HepG2 (cell line): ENCODE measurements around the gene ENO1. TPM values are rescaled to one million over a fixed set of nuclear protein-coding genes. Genes with fewer than 3 reads are reported as not detected.

ENCODE experiments used
- CHD2 ChIP-seq: IDR thresholded peaks from 2 replicates; pipeline ENCODE4 v1.6.1; 2011; ENCODE audit warnings: low read depth, low read length, improper control_type of control experiment
- ELK4 ChIP-seq: sonication (generic); formaldehyde crosslinking; IDR thresholded peaks from 2 replicates; pipeline ENCODE4 v1.9.0; 2021; ENCODE audit warnings: missing genetic modification reagents, borderline replicate concordance
- FOXO4 ChIP-seq: sonication (generic); formaldehyde crosslinking; conservative IDR thresholded peaks from 2 replicates; pipeline ENCODE4 v1.8.1; 2023; ENCODE audit warnings: missing genetic modification reagents
- GZF1 ChIP-seq: sonication (generic); formaldehyde crosslinking; IDR thresholded peaks from 2 replicates; pipeline ENCODE4 v1.5.1; 2020; ENCODE audit warnings: mild to moderate bottlenecking, missing genetic modification reagents
- KMT2A ChIP-seq: sonication (generic); formaldehyde crosslinking; IDR thresholded peaks from 2 replicates; pipeline ENCODE4 v1.4.0; 2020; ENCODE audit warnings: missing genetic modification reagents
- RARA ChIP-seq: IDR thresholded peaks from 2 replicates; pipeline ENCODE4 v1.6.1; 2016; ENCODE audit warnings: missing genetic modification reagents, missing compliant biosample characterization
- RELA ChIP-seq: sonication (generic); formaldehyde crosslinking; IDR thresholded peaks from 2 replicates; pipeline ENCODE4 v1.4.0; 2020; ENCODE audit warnings: missing genetic modification reagents
- SETDB1 ChIP-seq: sonication (generic); formaldehyde crosslinking; IDR thresholded peaks from 2 replicates; pipeline ENCODE4 v1.5.1; 2020; ENCODE audit warnings: missing genetic modification reagents, mild to moderate bottlenecking, borderline replicate concordance
- STAG1 ChIP-seq: sonication (generic); formaldehyde crosslinking; IDR thresholded peaks from 2 replicates; pipeline ENCODE4 v1.4.0; 2020; ENCODE audit warnings: missing genetic modification reagents
- YY1 ChIP-seq: IDR thresholded peaks from 2 replicates; pipeline ENCODE4 v1.6.1; 2011; ENCODE audit warnings: low read length, low read depth, moderate library complexity, mild to moderate bottlenecking; ENCODE audit not compliant: insufficient read depth, insufficient replicate concordance
- ZNF556 ChIP-seq: sonication (generic); formaldehyde crosslinking; IDR thresholded peaks from 2 replicates; pipeline ENCODE4 v1.4.0; 2020; ENCODE audit warnings: mild to moderate bottlenecking, missing genetic modification reagents, borderline replicate concordance
- ZNF572 ChIP-seq: sonication (generic); formaldehyde crosslinking; IDR thresholded peaks from 2 replicates; pipeline ENCODE4 v1.5.1; 2020; ENCODE audit warnings: mild to moderate bottlenecking, missing genetic modification reagents
- ZNF713 ChIP-seq: sonication (generic); formaldehyde crosslinking; IDR thresholded peaks from 2 replicates; pipeline ENCODE4 v1.4.0; 2020; ENCODE audit warnings: mild to moderate bottlenecking, missing genetic modification reagents
- ZNF75D ChIP-seq: sonication (generic); formaldehyde crosslinking; IDR thresholded peaks from 2 replicates; pipeline ENCODE4 v1.8.1; 2023; ENCODE audit warnings: missing genetic modification reagents, mild to moderate bottlenecking, borderline replicate concordance
- ZNF891 ChIP-seq: sonication (generic); formaldehyde crosslinking; IDR thresholded peaks from 2 replicates; pipeline ENCODE4 v1.5.0; 2020; ENCODE audit warnings: mild to moderate bottlenecking, missing genetic modification reagents
- polyA plus RNA-seq, 8 experiments: library from polyadenylated mRNA; depleted of rRNA in 3 of 8; stranded (reverse) in 7 of 8; unstranded in 1 of 8; fragments of >200 nt; fragmentation: Illumina TruSeq in 4 of 8; extraction: Trizol in 4 of 8; gene quantifications; 2 replicates each; pipeline versions ENCODE4 v1.2.1 to v1.2.3, GENCODE V29; 2011 to 2016; ENCODE audit warnings: low read depth in 4 of 8, missing spikeins in 1 of 8, mixed read lengths in 1 of 8; ENCODE audit not compliant: insufficient read depth in 1 of 8
- total RNA-seq, 5 experiments: library from RNA; depleted of rRNA; stranded (reverse); fragments of >200 nt; fragmentation: Illumina TruSeq; extraction: Trizol; gene quantifications; 2 replicates each; pipeline ENCODE4 v1.2.3, GENCODE V29; 2016; ENCODE audit warnings: low read depth in 1 of 5
- TF ChIP-seq, protein P1 (sequence below): sonication (generic); formaldehyde crosslinking; IDR thresholded peaks from 2 replicates; pipeline ENCODE4 v1.4.0; 2020; ENCODE audit warnings: missing genetic modification reagents, borderline replicate concordance
- TF ChIP-seq, protein P2 (sequence below): IDR thresholded peaks from 2 replicates; pipeline ENCODE4 v1.6.1; 2016
- TF ChIP-seq, protein P3 (sequence below): sonication (generic); formaldehyde crosslinking; IDR thresholded peaks from 2 replicates; pipeline ENCODE4 v1.5.1; 2020; ENCODE audit warnings: missing genetic modification reagents, mild to moderate bottlenecking, borderline replicate concordance

The ENO1 gene
- total and polyA plus RNA-seq, 2 of the 13 experiments (the other 11 are each of a cell fraction or from before 2014, with no cell fraction given): 1,559 to 3,103 TPM

- TF ChIP-seq, protein P1, sequence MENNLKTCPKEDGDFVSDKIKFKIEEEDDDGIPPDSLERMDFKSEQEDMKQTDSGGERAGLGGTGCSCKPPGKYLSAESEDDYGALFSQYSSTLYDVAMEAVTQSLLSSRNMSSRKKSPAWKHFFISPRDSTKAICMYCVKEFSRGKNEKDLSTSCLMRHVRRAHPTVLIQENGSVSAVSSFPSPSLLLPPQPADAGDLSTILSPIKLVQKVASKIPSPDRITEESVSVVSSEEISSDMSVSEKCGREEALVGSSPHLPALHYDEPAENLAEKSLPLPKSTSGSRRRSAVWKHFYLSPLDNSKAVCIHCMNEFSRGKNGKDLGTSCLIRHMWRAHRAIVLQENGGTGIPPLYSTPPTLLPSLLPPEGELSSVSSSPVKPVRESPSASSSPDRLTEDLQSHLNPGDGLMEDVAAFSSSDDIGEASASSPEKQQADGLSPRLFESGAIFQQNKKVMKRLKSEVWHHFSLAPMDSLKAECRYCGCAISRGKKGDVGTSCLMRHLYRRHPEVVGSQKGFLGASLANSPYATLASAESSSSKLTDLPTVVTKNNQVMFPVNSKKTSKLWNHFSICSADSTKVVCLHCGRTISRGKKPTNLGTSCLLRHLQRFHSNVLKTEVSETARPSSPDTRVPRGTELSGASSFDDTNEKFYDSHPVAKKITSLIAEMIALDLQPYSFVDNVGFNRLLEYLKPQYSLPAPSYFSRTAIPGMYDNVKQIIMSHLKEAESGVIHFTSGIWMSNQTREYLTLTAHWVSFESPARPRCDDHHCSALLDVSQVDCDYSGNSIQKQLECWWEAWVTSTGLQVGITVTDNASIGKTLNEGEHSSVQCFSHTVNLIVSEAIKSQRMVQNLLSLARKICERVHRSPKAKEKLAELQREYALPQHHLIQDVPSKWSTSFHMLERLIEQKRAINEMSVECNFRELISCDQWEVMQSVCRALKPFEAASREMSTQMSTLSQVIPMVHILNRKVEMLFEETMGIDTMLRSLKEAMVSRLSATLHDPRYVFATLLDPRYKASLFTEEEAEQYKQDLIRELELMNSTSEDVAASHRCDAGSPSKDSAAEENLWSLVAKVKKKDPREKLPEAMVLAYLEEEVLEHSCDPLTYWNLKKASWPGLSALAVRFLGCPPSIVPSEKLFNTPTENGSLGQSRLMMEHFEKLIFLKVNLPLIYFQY: no peak
- TF ChIP-seq ZNF556 (CRISPR knock-in tag): no peak
- TF ChIP-seq, protein P2, sequence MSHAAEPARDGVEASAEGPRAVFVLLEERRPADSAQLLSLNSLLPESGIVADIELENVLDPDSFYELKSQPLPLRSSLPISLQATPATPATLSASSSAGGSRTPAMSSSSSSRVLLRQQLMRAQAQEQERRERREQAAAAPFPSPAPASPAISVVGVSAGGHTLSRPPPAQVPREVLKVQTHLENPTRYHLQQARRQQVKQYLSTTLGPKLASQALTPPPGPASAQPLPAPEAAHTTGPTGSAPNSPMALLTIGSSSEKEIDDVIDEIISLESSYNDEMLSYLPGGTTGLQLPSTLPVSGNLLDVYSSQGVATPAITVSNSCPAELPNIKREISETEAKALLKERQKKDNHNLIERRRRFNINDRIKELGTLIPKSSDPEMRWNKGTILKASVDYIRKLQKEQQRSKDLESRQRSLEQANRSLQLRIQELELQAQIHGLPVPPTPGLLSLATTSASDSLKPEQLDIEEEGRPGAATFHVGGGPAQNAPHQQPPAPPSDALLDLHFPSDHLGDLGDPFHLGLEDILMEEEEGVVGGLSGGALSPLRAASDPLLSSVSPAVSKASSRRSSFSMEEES: peak; percentile 79
- no peak for TF ChIP-seq FOXO4 (CRISPR knock-in tag)
- no peak for TF ChIP-seq CHD2
- no peak for TF ChIP-seq ELK4 (CRISPR knock-in tag)
- TF ChIP-seq SETDB1 (CRISPR knock-in tag): no peak
- no peak for TF ChIP-seq YY1
- TF ChIP-seq RELA (CRISPR knock-in tag): no peak
- TF ChIP-seq ZNF75D (CRISPR knock-in tag): no peak
- no peak for TF ChIP-seq ZNF891
- TF ChIP-seq GZF1 (CRISPR knock-in tag): no peak
- TF ChIP-seq KMT2A (CRISPR knock-in tag): no peak
- TF ChIP-seq RARA: peak; percentile 59
- no peak for TF ChIP-seq ZNF713 (CRISPR knock-in tag)
- TF ChIP-seq ZNF572 (CRISPR knock-in tag): no peak
- TF ChIP-seq, protein P3, sequence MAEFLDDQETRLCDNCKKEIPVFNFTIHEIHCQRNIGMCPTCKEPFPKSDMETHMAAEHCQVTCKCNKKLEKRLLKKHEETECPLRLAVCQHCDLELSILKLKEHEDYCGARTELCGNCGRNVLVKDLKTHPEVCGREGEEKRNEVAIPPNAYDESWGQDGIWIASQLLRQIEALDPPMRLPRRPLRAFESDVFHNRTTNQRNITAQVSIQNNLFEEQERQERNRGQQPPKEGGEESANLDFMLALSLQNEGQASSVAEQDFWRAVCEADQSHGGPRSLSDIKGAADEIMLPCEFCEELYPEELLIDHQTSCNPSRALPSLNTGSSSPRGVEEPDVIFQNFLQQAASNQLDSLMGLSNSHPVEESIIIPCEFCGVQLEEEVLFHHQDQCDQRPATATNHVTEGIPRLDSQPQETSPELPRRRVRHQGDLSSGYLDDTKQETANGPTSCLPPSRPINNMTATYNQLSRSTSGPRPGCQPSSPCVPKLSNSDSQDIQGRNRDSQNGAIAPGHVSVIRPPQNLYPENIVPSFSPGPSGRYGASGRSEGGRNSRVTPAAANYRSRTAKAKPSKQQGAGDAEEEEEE (CRISPR knock-in tag): no peak
- no peak for TF ChIP-seq STAG1 (CRISPR knock-in tag)
Observed at GRCh38 chr1:8910914-8911313, 32.4 kb upstream of the ENO1 start (continued).
